Fibroblast of skin of abdomen (primary cell): ENCODE data around the gene CTXND1.

Source experiments
- DNase-seq: peaks from one replicate; pipeline ENCODE4 v3.0.0-alpha.2; 2013

Gene CTXND1

DNA sequence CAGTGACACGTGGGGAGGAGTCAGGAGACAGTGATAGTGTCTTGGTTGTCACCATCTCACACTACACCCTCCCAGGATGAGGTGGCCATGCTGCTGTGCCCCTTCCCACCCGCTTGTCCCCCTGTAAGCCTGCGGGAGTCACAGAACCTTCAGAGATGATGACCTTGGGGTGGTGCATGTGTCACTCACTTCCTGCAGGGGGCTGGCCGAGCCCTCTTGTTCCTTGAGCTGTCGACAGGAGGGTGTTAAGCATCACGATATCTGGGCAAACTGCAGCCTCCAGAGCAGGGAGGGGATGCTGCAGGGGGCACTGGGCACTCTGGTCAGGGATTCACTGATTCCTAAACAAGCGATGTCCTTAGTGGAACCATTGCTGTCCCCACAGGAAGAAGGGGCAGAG is 71.5 kb downstream of the CTXND1 start:
- DNase-seq = no peak

GRCh38 chr15:80179935-80180334 is 72.1 kb downstream of the CTXND1 start:
- no peak for DNase-seq

- DNase-seq = peak; percentile 85
These were observed 72.8 kb downstream of the CTXND1 start for GRCh38 chr15:80179025-80179759.

- DNase-seq = no peak
These were observed 74.9 kb downstream of the CTXND1 start for GRCh38 chr15:80177156-80177555.

- DNase-seq = no peak
These were observed 75.6 kb downstream of the CTXND1 start for GRCh38 chr15:80176443-80176842.

DNA sequence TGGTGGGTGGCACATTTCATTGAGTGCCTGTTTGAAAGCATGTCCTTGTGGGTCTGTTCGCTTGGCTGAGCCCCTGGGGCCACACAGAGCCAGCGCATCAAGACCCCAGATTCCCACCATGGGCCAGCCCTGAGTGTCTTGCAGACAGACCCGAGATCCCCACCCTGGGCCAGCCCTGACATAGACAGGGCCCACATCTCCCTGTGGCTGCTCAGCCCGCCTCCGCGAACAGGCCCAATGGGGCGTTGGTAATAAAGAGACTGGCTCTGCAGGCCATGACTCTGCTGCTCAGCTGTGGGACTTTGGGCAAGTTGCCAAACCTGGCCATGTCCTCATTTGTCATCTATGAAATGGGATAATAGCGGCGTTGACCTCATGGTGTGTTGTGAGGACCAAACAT is 76.6 kb downstream of the CTXND1 start:
- no peak for DNase-seq

DNA sequence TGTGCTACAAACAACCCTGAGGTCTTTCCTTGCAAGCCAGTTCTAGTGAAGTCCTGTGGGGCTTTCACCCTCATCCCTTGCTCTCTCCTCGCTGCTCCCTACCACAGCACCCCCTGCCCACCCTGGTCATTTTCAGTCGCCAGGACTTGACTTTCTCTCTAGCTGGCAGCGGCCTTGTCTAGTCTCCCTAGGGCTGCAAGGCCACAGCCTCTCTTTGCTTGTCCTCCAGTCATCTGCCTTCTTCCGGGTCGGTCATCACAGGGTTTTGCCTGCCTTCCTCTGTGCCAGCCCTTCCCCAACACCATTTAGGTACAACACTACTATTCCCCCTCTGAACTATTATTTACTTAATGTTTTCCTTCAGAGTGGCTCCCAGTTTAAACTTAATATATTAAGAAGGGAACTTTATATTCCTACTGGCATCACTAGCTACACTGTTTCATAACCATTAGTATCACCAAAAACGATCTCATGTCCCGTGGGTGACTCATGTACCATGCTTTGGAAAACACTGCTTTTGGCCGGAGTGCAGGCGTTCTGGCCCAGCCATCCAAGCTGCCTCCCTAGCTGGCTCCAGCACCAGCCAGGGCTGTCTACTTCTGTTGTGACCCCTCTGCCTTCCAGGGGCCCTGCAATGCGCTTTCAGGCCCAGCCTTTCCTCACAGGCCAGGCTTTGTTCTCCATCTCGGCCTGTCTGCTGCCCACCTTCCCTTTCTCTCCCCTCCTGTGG is 77.8 kb downstream of the CTXND1 start:
- DNase-seq = no peak

GRCh38 chr15:80173022-80173759 is 78.8 kb downstream of the CTXND1 start:
- peak; percentile 38 for DNase-seq

GRCh38 chr15:80172401-80172800 is 79.6 kb downstream of the CTXND1 start:
- DNase-seq = no peak

DNA sequence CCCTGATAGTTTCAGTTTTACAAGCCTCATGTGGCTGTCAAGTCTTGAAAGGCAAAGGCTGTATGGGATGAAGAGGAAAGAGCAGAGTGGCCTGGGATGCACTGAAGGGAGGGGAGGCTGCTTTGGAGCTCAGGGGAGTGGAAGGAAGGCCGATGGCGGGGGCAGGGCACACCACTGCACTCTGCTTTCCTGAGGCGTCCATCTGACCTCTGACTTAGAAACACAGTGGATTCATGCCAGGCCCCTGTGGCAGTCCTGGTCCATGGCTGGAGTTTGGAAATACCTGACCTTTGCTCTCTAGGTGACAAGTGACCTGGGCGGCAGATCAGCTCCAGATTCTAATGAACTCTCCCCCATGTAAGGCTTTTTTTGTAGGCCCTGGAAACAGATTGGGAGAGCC is 80.2 kb downstream of the CTXND1 start:
- no peak for DNase-seq

GRCh38 chr15:80170596-80170995 is 81.4 kb downstream of the CTXND1 start:
- DNase-seq = no peak

DNA sequence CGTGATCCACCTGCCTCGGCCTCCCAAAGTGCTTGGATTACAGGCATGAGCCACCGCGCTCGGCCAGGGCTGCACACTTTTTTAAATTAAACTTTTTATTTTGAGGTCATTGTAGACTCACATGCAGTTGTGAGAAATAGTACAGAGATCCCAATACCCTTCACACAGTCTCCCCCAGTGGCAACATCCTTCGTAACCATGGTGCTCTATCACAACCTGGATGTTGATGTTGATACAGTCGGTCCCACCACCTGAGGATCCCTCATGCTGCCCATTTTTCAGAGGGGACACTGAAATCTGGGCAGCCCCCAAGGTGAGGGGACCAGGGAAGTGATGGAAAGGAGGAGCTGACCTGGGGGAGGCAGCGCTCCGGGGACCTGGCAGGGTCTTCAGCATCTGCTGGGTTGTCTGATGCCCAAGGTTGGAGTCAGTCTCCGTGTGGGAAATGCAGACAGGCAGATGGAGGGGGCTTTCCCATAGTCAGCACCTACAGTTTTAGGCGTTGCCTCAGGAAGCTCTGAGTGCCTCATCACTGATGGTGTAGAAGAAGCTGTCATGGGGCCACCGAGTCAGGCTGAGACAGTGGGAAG is 82.2 kb downstream of the CTXND1 start:
- DNase-seq = no peak

DNA sequence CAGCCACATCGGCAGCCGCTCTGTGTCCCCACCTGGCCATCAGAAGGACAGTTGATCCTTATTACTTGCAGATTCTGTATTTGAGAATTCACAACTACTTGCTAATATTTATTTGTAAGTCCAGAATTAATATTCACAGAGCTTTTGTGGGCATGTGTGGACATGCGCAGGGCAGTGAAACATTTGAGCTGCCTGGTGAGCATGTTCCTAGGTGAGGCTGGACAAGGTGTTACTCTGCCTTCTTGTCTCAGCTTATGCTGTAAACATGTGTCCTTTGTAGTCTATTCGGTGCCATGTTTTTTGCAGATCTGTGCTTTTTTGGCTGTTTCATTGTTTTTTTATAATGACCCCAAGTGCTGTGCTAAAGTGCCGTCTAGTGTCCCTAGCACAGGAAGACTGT is 83.6 kb downstream of the CTXND1 start:
- DNase-seq = no peak

- no peak for DNase-seq
These were observed 84.1 kb downstream of the CTXND1 start for GRCh38 chr15:80167936-80168335.

DNA sequence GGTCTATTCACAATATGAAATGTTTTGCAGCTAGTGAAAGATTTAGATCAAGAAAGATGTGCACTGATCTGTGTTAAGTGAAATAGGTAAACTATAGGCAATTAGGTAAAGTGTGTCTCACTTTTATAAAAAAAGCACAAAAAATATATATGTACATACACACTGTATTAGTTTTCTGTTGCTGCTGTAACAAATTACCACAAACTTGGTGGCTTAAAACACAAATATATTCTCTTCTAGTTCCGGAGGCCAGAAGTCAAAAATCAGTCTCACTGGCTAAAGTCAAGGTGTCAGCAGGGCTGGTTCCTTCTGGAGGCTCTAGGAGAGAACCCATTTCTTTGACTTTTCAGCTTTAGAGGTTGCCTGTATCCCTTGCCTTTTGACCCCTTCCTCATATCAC is 88.1 kb downstream of the CTXND1 start:
- DNase-seq = no peak

GRCh38 chr15:80163217-80163616 is 88.8 kb downstream of the CTXND1 start:
- no peak for DNase-seq

DNA sequence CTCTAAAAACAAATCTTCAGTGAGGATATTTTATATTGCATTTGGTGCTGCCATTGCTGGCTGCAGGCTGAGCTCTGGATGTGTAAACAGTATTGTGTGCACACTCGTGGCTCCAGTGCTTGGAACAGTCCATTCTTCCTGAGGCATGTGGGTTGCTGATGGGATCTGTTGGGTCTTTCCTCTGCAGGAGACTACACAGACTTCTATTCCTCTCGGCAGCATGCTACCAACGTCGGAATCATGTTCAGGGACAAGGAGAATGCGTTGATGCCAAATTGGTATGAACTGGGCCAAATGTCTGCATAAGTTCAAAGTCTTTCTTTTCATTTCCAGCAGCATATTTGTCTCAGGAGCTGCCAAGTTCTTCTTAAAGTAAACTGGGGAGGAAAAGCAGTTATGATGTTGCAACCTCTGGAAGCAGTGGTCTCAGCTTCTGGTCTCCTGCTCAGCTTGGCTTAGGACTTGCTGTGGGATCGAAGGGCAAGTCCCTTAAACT is 89.9 kb downstream of the CTXND1 start:
- DNase-seq = no peak

DNA sequence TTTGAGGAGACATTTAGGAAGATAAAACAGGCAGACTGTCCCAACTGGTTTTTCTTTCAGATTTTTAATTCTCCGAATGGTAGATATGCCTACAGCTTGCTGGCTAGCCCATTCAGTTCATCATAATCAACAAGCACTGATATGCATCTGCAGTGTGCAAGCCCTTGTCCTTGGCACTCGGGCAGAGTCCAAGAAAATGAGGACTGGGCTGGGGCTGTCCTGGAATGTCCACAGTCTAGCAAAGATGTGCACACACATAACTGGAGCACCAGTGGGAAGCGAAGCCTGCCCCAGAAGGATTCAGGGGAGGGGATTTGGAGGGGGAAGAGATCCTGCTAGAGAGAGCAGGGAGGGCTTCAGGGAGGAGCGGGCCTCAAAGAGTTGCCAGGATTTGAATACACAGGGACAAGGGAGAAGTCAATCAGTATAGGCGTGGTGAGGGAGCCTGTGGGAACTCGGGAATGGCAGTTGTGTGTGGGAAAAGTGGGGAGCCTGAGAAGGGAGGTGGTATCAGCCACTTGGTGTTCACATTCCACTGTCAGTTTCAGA is 90.5 kb downstream of the CTXND1 start:
- DNase-seq = no peak

DNA sequence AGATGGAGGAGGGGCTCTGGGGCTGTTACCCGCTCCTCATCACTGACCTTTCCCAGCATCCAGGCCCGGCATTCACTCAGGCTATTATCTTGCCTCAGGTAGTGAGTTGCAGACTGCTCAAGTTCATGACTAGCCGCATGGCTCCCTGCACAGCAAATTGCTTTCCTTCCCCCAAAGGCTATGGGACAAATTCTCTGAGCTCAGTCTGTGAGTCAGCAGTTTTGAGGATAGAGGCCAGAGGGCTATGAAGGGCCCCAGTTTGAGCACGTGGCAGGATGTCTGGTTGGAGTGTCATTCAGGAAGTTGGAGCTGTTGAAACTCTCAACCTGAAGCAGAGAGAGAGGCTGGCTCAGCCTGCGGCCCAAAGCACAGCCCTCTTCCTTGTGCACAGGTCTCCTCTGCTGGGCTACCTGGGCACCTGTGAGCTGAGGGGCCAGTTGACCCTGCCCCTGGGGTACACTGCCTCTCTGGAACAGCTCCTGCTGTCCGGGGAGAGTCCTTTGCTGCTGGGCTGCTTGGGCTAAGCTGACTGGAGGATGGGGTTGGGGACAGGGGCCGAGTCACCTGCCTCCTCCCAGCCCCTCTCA is 91.3 kb downstream of the CTXND1 start:
- peak; percentile 94 for DNase-seq

- no peak for DNase-seq
These were observed 92.0 kb downstream of the CTXND1 start for GRCh38 chr15:80159811-80160569.

- no peak for DNase-seq
These were observed 92.7 kb downstream of the CTXND1 start for GRCh38 chr15:80159301-80159700.

- DNase-seq = no peak
These were observed 94.8 kb downstream of the CTXND1 start for GRCh38 chr15:80157215-80157614.
